Measurements from ENCODE around the gene NSD1.
"Not testable (repeated sequence)": the region's sequence is repeated elsewhere in the genome, so short reads cannot be mapped to it uniquely, and the experiment has no call there.

NSD1 gene

GRCh38 chr5:177131019-177131320 lies 2.6 kb upstream of the NSD1 start:
- no peak for DNase-seq (ENCODE audit: low read depth)

- no peak for DNase-seq (ENCODE audit: low read depth)
Observed at GRCh38 chr5:177131352-177132135, 2.0 kb upstream of the NSD1 start.

GRCh38 chr5:177132136-177133095 lies 1.2 kb upstream of the NSD1 start:
- DNase-seq (ENCODE audit: low read depth): no peak

- DNase-seq (ENCODE audit: low read depth): peak; percentile 62
Observed at GRCh38 chr5:177133853-177134696, 502 bp downstream of the NSD1 start.

- peak; percentile 25 for DNase-seq (ENCODE audit: low read depth)
Observed at GRCh38 chr5:177134697-177135225, 1.2 kb downstream of the NSD1 start.

GRCh38 chr5:177140312-177140711 lies 6.7 kb downstream of the NSD1 start:
- no peak for DNase-seq (ENCODE audit: low read depth)

GRCh38 chr5:177141496-177141895 lies 7.9 kb downstream of the NSD1 start:
- DNase-seq (ENCODE audit: low read depth): no peak

- peak; percentile 28 for DNase-seq (ENCODE audit: low read depth)
Observed at GRCh38 chr5:177142098-177142611, 8.6 kb downstream of the NSD1 start.

GRCh38 chr5:177142778-177143177 lies 9.2 kb downstream of the NSD1 start:
- no peak for DNase-seq (ENCODE audit: low read depth)

GRCh38 chr5:177146891-177147638 lies 13.5 kb downstream of the NSD1 start:
- peak; percentile 66 for DNase-seq (ENCODE audit: low read depth)

- not testable (repeated sequence) for DNase-seq (ENCODE audit: low read depth)
Observed at GRCh38 chr5:177150061-177150460, 16.5 kb downstream of the NSD1 start.

- DNase-seq (ENCODE audit: low read depth): peak; percentile 84
Observed at GRCh38 chr5:177154003-177154643, 20.6 kb downstream of the NSD1 start.

- no peak for DNase-seq (ENCODE audit: low read depth)
Observed at GRCh38 chr5:177162379-177162778, 28.8 kb downstream of the NSD1 start.

- no peak for DNase-seq (ENCODE audit: low read depth)
Observed at GRCh38 chr5:177163500-177163899, 29.9 kb downstream of the NSD1 start.

- no peak for DNase-seq (ENCODE audit: low read depth)
Observed at GRCh38 chr5:177169271-177169670, 35.7 kb downstream of the NSD1 start.

GRCh38 chr5:177171961-177172360 lies 38.4 kb downstream of the NSD1 start:
- DNase-seq (ENCODE audit: low read depth): no peak

GRCh38 chr5:177175336-177175735 lies 41.8 kb downstream of the NSD1 start:
- no peak for DNase-seq (ENCODE audit: low read depth)

GRCh38 chr5:177176175-177176711 lies 42.7 kb downstream of the NSD1 start:
- no peak for DNase-seq (ENCODE audit: low read depth)

- DNase-seq (ENCODE audit: low read depth): not testable (repeated sequence)
Observed at GRCh38 chr5:177177847-177178437, 44.4 kb downstream of the NSD1 start.
